Fibroblast of skin of abdomen (primary cell): ENCODE results near the gene SLFN5.
"Not testable (repeated sequence)": the region's sequence is repeated elsewhere in the genome, so short reads cannot be mapped to it uniquely, and the experiment has no call there.

Experiments used
- DNase-seq: peaks from one replicate; pipeline ENCODE4 v3.0.0-alpha.2; 2013

SLFN5 gene

DNA sequence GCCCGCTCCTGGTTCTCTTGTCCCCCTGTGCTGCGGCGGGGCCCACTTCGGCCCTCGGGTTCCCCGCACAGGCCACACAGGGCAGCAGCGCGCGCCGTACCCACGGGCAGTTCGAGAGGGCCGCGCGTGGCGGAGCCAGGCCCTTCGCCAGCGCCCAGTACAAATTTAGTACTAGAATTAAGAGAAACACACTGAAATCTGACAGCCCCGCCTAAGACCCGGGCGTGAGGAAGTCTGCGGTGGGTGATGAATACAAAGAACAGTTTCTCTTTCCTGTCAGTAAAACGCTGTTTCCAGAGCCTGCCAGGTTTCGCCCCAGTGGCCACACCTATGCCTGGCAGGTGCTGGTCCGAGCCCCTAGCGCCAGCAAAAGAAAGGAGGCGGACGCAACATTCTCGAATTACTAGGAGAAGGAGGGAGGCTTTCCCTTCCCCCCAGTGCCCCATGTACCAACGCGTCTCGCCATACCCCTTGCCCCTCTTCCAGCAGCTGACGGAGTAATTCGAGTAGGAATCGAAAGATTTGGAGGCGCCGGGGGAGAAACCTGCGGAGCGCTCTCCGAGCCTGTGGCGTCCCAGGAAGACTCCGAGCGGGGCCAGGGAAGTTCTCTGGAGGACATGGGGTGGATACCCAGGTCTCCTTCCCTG, 591 bp upstream of the SLFN5 start:
- peak; percentile 30 for DNase-seq

DNA sequence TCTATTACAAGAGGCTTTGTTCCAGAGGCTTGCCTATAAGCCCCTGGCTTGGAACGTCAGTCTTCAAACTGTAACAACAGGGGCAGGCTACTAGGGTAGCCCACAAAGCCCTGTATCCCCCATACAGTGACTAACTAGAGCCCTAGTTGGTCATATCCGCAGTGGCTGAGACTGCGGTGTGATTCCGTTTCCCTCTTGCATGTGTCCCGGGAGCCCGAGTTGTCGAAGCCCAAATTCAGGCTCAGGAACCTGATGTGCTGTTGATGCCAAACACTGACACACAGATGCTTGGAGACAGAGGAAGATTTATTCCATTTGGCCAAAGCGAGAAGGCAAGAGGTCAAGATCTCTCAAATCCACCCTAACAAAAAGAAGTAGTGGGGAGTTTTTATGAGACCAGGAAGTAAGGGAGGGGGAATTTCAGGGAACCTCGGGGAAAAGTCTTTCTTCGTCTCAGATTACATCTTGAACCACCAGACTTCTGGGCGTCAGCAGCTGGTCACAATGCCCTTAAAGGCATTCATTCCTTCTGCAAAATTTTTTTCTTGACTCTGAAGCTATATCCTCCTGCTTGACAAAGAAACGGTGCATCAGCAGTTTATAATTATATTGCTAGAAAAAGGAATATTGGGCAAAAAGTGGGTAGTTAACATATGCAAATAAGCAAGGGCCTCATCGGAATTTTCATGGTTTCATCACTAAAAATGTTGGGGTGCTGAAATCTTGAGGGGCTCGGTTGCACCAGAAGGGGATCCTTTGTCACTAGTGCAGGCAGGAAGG, 879 bp downstream of the SLFN5 start:
- peak; percentile 67 for DNase-seq

DNA sequence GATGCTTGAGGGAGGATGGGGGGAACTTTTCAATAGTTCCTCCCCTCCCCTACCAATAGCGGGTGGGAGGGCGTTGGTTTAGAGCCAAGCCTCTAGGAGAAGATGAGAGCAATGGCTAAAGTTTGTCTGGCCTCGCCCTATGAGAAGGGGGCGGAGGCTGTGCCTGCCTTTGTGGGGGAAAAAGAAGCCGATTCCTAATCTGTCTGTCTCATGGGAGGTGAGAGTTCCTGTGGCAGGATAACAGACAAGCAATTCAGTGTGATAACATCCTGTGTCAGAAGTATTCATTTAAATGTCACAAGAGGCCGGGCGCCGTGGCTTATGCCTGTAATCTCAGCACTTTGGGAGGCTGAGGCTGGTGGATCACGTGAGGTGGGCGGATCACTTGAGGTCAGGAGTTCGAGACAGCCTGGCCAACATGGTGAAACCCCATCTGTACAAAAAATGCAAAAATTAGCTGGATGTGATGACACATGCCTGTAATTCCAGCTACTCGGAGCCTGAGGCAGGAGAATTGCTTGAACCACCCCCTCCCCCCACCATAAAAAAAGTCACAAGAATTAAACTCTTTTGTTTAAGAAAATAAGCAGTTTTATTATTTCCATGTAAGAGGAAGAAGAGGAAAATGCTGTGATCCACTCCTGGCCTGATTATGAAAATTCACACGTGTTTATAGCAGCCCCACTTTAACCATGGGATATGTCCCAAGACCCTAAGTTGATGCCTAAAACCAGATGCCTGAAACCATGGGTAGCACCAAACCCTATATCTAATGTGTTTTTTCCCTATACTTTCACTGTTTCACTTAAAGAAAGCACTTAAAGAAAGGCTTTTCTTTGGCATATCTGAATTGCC, 1.7 kb downstream of the SLFN5 start:
- peak; percentile 96 for DNase-seq

DNA sequence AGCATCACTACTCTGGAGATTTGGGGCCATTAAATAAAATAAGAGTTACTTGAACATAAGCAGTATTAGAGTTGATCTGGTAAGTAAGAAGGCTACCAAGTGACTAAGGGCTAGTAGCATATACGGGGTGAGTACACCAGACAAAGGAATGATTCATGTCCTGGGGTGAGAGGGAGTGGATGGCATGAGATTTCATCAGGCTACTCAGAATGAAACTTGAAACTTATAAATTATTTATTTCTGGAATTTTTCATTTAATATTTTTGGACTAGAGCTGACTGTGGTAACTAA, 2.3 kb downstream of the SLFN5 start:
- peak; percentile 95 for DNase-seq

DNA sequence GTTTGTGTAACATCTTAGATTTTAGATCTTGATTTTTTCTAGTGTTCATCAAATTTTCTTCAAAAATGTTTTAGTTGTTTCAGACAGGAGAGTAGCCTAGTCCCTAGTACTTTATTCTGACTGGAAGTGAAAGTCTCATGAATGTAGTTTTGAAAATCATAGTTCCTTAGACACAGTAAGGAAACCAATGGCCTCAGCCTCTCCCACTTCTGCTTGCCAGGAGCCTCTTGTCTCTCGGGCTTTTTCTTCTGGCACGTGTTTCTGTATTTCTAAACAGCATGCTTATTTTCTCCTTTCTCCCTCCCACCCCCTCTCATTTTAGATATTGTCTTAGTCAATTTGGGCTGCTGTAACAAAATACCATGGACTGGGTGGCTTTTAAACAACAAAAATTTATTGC, 9.8 kb downstream of the SLFN5 start:
- no peak for DNase-seq

DNA sequence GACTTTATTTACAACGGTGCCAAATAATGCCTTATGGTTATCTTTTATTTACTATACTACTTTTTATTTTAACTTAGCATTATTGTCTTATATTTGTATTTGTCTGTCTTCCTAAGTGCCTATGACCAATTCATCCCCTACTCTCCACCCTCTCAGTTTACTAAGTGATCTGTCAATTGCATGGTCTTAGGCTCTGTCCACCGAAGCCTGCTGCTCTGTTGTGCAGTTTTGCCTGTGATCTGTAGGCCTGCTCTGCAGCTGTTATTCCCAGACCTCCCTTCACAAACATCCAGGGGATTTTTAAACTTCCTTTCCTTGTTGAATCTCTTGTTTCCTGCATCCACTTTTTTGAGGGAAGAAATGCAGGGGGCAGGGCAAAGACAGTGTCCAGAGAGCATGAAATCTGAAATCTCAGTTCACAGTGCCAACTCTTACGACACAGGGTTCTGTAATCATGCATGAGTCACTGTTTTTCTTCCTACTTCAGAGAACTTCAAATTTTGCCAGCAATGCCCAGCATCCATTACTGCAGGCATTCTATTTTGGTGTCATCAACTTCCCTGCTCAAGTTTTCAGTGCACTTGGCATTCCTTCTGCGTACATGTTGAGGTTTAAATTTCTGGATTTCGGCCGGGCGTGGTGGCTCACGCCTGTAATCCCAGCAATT, 11.4 kb downstream of the SLFN5 start:
- peak; percentile 91 for DNase-seq

DNA sequence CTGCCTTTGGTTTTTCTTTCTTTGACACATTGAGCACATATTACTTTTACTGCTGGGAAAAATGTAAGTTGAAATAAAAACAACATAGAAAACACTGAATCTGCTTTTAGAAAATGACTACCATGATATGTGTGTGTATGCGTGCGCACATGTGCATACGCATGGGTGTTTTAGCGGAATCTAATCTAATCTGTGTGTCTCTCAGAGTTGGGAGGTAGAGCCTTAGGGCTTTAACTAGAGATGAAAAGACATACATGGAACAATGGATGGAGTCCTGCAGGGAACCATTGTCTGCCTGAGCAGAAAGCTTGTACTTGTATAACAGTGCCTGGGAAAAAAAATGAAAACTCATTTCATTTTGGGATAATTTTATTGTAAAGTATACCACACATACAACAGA, 12.4 kb downstream of the SLFN5 start:
- no peak for DNase-seq

DNA sequence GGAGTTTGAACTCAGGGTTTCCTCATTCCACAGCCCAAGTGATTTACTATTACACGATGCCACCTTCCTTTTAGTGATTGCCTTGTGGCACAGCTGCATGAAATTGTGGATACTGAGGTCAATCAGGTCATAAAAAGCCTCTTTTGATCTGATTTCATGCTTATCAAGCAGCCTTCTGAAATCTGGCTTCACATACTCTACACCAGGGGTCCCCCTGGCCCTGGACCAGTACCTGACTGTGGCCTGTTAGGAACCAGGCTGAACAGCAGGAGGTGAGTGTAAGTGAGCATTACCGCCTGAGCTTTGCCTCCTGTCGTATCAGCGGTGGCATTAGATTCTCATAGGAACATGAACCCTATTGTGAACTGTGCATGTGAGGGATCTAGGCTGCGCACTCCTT, 13.8 kb downstream of the SLFN5 start:
- DNase-seq, result no peak

DNA sequence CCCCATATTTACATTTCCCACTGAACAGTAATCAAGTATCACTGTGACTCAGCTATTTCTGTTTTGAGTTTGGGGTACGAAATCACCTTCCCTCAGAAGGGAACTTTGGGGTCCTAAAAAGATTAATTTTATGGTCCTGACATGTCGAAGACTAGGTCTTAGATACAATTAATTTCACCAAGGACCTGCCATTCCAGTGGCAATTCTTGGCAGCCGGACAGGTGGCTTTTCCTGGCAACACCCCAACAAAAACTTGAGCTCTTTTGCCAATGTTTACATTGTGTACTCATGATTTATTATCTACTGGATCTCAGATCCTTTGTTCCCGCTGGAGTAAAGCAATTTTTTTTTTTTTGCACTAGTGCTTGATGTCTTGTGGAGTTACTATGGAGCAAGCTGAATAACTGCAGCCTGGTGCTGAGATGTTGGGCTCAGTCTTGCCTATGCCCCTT, 14.4 kb downstream of the SLFN5 start:
- DNase-seq, result peak; percentile 46

DNA sequence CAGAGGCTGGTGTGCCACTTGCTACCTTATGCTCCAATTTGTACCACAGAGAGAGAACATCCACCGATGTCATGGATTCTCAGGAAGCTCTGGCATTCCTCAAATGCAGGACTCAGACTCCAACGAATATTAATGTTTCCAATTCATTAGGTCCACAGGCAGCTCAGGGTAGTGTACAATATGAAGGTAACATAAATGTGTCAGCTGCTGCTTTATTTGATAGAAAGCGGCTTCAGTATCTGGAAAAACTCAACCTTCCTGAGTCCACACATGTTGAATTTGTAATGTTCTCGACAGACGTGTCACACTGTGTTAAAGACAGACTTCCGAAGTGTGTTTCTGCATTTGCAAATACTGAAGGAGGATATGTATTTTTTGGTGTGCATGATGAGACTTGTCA, 16.1 kb downstream of the SLFN5 start:
- DNase-seq, result no peak

DNA sequence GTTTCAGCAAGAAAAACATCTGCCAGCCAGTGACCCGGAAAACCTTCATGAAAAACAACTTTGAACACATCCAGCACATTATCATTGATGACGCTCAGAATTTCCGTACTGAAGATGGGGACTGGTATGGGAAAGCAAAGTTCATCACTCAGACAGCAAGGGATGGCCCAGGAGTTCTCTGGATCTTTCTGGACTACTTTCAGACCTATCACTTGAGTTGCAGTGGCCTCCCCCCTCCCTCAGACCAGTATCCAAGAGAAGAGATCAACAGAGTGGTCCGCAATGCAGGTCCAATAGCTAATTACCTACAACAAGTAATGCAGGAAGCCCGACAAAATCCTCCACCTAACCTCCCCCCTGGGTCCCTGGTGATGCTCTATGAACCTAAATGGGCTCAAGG, 22.2 kb downstream of the SLFN5 start:
- DNase-seq, result no peak

DNA sequence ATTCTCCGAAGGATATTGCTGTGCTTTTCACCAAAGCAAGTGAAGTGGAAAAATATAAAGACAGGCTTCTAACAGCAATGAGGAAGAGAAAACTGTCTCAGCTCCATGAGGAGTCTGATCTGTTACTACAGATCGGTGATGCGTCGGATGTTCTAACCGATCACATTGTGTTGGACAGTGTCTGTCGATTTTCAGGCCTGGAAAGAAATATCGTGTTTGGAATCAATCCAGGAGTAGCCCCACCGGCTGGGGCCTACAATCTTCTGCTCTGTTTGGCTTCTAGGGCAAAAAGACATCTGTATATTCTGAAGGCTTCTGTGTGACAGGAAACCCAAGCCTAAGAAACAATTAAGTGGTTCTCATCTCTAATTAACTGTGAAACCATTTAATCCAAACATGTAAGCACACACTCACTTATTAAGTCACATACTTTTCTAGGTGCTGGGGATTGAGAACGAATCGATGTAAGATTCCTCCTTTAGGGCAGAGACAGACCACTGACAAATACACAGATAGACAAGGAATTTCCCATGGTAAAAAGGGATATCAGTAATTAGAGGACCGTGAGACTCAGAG, 22.8 kb downstream of the SLFN5 start:
- no peak for DNase-seq

DNA sequence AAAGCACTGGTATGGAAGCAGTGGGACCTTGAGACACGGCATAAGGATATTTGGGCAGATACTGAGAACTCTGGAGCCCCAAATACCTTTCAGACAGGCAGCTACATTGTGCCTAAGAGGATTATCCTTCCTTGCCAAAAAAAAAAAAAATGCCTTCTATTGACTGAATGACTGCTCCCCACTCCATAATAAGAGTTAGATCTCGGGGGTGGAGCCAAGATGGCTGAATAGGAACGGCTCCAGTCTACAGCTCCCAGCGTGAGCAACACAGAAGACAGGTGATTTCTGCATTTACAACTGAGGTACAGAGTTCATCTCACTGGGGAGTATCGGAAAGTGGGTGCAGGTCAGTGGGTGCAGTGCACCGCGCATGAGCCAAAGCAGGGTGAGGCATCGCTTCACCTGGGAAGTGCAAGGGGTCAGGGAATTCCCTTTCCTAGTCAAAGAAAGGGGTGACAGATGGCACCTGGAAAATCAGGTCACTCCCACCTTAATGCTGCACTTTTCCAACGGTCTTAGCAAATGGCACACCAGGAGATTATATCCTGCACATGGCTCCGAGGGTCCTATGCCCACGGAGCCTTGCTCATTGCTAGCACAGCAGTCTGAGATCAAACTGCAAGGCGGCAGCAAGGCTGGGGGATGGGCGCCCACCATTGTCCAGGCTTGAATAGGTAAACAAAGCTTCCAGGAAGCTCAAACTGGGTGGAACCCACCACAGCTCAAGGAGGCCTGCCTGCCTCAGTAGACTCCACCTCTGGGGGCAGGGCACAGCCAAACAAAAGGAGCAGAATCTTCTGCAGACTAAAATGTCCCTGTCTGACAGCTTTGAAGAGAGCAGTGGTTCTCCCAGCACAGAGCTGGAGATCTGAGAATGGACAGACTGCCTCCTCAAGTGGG, 31.5 kb downstream of the SLFN5 start:
- not testable (repeated sequence) for DNase-seq

DNA sequence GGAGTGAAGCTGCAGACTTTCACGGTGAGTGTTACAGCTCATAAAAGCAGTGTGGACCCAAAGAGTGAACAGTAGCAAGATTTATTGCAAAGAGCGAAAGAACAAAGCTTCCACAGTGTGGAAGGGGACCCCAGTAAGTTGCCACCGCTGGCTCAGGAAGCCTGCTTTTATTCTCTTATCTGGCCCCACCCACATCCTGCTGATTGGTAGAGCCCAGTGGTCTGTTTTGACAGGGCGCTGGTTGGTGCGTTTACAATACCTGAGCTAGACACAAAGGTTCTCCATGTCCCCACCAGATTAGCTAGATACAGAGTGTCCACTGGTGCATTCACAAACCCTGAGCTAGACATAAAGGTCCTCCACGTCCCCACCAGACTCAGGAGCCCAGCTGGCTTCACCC, 35.6 kb downstream of the SLFN5 start:
- not testable (repeated sequence) for DNase-seq

DNA sequence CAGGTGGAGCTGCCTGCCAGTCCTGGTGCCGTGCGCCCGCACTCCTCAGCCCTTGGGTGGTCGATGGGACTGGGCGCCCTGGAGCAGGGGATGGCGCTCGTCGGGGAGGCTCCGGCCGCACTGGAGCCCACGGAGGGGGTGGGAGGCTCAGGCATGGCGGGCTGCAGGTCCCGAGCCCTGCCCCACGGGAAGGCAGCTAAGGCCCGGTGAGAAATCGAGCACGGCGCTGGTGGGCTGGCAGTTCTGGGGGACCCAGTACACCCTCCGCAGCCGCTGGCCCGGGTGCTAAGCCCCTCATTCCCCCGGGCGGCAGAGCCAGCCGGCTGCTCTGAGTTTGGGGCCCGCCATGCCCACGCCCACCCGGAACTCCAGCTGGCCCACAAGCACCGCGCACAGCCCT, 36.0 kb downstream of the SLFN5 start:
- DNase-seq, result not testable (repeated sequence)

DNA sequence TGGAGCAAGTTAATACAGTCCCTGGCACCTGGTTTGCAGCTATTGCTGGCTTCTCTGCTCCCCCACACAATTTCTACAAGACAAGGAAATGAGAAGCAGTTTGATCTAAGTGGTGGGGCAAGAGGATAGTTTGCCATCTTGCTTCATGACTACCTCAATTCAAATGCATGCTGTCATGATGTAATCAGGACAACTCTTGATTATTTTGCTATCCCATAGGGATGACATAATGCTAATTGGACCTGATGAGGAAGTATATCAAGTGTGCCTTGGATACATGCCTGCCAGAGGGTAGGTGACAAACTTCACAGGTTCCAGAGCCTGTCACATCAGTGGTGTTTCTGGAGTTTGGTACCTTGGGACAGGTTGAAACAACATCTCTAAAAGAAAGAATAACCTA, 40.9 kb downstream of the SLFN5 start:
- DNase-seq, result no peak

DNA sequence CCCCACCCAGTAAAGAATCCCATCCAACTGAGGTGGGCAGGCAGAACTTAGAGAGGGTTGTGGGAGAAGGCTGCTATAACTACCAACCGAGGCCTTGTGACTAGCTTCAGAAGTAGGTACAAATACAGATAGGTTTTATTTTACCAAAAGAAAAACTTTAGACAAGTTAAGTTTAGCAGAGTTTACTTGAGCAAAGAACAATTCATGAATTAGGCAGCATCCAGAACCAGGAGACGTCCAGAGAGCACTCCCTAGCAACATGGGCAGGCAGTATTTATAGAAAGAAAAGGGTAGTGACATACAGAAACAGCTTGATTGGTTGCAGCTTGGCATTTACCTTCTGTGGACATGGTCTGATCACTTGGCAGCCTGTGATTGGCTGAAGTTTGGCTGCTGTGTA, 42.1 kb downstream of the SLFN5 start:
- DNase-seq, result no peak

DNA sequence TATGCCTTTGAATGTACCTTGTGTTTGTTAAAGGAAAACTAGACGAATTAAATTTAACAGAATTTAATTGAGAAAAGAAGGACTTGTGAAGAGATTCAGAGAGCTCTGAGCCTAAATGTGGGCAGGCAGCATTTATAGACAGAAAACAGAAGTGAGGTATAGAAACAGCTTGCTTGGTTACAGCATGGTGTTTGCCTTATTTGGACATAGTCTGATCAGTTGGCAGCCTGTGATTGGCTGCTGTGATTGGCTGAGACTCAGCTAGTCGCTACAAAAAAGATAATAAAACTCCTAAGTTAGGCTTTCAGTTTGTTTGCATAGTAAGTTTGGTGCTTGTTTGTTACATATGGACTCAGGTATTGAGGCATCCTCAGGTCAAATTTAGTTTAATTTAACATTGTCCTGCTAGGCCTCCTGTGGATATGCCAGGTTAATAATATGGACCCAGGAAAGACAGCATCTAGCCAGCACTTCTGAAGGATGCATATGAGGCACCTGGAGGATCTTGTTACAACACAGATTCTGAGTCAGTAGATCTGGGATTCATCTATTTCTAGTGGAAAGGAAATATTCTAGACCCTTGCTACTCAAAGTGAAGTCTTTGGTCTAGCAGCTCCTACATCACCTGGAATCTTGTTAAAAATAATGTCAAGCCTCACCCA, 43.4 kb downstream of the SLFN5 start:
- peak; percentile 13 for DNase-seq

DNA sequence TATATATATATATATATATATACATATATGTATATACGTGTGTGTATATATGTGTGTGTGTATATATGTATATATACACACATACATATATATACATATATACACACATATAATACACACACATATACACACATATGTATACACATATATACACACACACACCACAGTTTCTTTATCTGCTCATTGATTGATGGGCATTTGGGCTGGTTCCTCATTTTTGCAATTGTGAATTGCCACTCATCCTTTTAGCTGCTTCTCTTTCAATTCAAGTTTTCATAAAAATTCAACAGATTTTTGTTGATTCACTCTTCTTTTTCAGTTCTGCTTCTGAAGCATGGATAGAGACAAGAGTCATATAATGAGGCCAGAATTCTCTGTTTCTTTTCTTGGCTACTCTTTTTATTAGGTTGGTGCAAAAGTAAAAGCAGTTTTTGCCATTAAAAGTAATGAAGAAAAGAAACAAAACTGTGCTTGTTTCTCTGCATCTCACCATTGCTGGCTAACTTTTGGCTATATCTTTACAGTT, 44.5 kb downstream of the SLFN5 start:
- no peak for DNase-seq

DNA sequence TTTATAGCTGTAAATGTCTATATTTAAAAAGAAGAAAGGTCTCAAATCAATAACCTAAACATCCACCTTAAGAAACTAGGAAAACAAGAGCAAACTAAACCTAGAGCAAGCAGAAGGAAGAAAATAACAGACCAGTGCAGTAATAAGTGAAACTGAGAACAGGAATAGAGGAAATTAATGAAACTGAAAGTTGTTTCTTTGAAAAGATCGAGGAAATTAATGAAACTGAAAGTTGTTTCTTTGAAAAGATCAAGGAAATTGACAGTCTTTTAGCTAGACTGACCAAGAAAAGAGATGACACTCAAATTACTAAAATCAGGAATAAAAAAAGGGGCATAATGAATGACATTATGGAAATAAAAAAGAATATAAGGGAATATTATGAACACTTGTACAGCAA, 46.4 kb downstream of the SLFN5 start:
- no peak for DNase-seq

DNA sequence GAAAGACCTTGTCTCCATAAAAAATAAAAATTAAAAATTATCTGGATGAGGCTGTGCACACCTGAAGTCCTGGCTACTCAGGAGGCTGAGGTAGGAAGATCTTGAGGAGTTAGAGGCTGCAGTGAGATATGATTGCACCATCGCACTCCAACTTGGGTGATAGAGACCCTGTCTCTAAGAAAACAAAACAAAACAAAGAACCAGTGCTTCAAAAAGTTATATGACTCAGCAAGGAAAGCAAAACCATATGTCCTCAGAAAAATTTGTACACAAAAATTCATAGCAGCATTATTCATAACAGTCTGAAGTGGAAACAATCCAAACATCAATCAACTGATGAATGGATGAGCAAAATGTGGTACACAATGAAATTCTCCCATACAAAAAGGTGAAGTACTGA, 48.9 kb downstream of the SLFN5 start:
- DNase-seq, result peak; percentile 53
